Activated T-cell treated with anti-CD3 and anti-CD28 coated beads for 48 hours (primary cell): ENCODE data around the gene PKN2.

Experiments used
- DNase-seq: peaks from one replicate; pipeline ENCODE4 v3.0.0-alpha.2; 2020; ENCODE audit warnings: low read depth

The PKN2 gene

GRCh38 chr1:88735382-88735781 lies 51.3 kb downstream of the PKN2 start:
- DNase-seq: no peak

- no peak for DNase-seq
These were observed 51.8 kb downstream of the PKN2 start for GRCh38 chr1:88735909-88736308.

- DNase-seq: peak; percentile 21
These were observed 52.7 kb downstream of the PKN2 start for GRCh38 chr1:88736633-88737248.

- no peak for DNase-seq
These were observed 53.4 kb downstream of the PKN2 start for GRCh38 chr1:88737338-88737927.

- no peak for DNase-seq
These were observed 56.7 kb downstream of the PKN2 start for GRCh38 chr1:88740784-88741183.

GRCh38 chr1:88741413-88741812 lies 57.3 kb downstream of the PKN2 start:
- no peak for DNase-seq

GRCh38 chr1:88742531-88742930 lies 58.5 kb downstream of the PKN2 start:
- DNase-seq: no peak

GRCh38 chr1:88744142-88744541 lies 60.1 kb downstream of the PKN2 start:
- no peak for DNase-seq

GRCh38 chr1:88746916-88747315 lies 62.8 kb downstream of the PKN2 start:
- DNase-seq: no peak

- DNase-seq: no peak
These were observed 67.6 kb downstream of the PKN2 start for GRCh38 chr1:88751714-88752113.

- no peak for DNase-seq
These were observed 69.4 kb downstream of the PKN2 start for GRCh38 chr1:88753506-88753905.

- no peak for DNase-seq
These were observed 79.8 kb downstream of the PKN2 start for GRCh38 chr1:88763649-88764406.

- no peak for DNase-seq
These were observed 84.1 kb downstream of the PKN2 start for GRCh38 chr1:88768187-88768586.

- no peak for DNase-seq
These were observed 84.7 kb downstream of the PKN2 start for GRCh38 chr1:88768816-88769215.

- peak; percentile 11 for DNase-seq
These were observed 89.6 kb downstream of the PKN2 start for GRCh38 chr1:88773540-88774150.

- DNase-seq: peak; percentile 28
These were observed 90.1 kb downstream of the PKN2 start for GRCh38 chr1:88774151-88774556.

- no peak for DNase-seq
These were observed 93.6 kb downstream of the PKN2 start for GRCh38 chr1:88777604-88778149.

GRCh38 chr1:88779880-88780279 lies 95.8 kb downstream of the PKN2 start:
- no peak for DNase-seq

- no peak for DNase-seq
These were observed 96.4 kb downstream of the PKN2 start for GRCh38 chr1:88780485-88780884.

- no peak for DNase-seq
These were observed 99.1 kb downstream of the PKN2 start for GRCh38 chr1:88783145-88783544.

- DNase-seq: no peak
These were observed 100.5 kb downstream of the PKN2 start for GRCh38 chr1:88784551-88784950.

GRCh38 chr1:88787023-88787903 lies 103.2 kb downstream of the PKN2 start:
- DNase-seq: no peak
